Endothelial cell of coronary artery (primary cell): ENCODE data around the gene CNTROB. TPM values are rescaled to one million over a fixed set of nuclear protein-coding genes. Genes with fewer than 3 reads are reported as not detected.

Experiments
- total RNA-seq: library from RNA; depleted of rRNA; stranded (reverse); fragments of >200 nt; gene quantifications from 2 replicates; pipeline ENCODE4 v1.2.3, GENCODE V29; 2014

The CNTROB gene, protein sequence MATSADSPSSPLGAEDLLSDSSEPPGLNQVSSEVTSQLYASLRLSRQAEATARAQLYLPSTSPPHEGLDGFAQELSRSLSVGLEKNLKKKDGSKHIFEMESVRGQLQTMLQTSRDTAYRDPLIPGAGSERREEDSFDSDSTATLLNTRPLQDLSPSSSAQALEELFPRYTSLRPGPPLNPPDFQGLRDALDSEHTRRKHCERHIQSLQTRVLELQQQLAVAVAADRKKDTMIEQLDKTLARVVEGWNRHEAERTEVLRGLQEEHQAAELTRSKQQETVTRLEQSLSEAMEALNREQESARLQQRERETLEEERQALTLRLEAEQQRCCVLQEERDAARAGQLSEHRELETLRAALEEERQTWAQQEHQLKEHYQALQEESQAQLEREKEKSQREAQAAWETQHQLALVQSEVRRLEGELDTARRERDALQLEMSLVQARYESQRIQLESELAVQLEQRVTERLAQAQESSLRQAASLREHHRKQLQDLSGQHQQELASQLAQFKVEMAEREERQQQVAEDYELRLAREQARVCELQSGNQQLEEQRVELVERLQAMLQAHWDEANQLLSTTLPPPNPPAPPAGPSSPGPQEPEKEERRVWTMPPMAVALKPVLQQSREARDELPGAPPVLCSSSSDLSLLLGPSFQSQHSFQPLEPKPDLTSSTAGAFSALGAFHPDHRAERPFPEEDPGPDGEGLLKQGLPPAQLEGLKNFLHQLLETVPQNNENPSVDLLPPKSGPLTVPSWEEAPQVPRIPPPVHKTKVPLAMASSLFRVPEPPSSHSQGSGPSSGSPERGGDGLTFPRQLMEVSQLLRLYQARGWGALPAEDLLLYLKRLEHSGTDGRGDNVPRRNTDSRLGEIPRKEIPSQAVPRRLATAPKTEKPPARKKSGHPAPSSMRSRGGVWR
- total RNA-seq = 16.8 and 19.3 TPM in 2 replicates

DNA sequence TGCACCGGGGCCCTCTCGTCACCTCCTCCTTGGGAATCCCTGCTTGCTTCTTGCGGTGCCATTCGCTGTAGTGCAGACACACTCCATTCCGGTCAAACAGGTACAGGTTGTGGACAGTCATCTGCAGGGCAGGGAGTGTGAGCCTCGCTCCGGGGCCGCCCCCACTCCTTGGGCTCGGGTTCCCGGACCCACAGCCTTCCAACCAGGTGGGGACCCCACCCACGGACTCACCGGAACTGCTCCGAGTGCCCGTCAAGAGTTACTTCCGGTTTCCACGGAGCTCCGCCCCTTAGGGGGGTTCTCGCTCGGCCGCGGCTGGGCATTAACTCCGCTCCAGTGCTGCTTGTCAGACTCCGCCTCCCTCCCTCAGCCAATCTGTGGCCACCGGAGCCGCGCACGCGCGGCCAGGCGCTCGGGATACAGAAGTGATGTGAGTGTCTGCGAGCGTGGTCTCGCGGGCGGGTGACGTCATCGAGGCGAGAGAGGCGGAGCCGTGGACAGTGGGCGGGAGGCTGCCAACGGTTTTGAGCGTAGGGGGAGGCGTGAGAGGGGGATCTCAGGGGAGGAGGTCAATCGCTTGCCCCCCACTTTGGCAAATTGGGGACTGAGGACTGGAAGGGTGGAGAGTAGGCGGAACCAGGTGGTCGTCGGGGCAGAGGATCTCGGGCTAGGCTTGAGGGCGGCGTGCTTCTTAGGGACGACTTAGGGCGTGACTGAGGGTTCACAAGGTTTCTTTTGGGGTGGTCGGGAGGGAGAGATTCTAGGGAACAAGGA lies at the start of gene CNTROB, which contains the start of gene TRAPPC1:
CNTROB (plus strand) TSS at position 498 of the 774 bp plus-strand sequence. CDS start 874 bp downstream, outside the sequence.
TRAPPC1 (minus strand) TSS at position 238 of the 774 bp plus-strand sequence; CDS start at position 121, 117 bp downstream.

DNA sequence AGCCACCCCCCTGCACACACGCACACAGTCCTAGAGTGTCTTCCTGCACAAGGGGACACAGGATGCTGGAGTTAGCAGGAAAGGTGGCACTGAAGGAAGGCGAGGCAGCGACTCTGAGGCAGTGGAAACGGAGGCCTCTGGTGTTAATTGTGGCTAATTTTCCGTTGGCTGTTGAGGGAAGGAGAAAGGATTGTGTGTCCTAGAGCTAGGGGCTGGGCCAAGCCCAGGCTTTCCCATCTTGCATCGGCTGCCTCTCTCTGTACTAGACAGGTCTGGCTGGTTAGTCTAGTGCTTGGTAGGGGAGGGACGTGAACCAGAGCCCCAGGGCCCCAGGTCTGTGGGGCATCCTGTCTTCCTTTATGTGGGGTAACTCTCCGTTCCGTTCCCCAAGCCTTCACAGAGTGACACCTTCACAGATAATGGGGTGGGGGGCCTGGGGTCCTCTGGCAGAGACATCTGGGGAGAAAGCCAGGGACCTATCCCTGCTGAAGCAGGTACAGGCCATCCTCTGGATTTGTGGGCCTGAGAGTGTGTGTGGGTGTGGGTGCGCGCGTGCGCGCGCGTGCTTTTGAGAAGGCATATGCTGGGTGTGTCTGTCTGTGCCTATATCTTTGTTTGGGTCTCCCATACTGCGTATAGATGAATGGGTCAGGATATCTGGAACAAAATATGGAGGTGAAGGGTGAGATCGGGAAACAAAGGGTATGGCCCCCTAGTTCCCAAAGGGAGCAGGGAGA lies 43.7 kb upstream of the CNTROB start, which contains the start of gene CHD3:
CHD3 (plus strand) TSS at position 606 of the 737 bp plus-strand sequence. CDS start 212 bp downstream, outside the sequence.

DNA sequence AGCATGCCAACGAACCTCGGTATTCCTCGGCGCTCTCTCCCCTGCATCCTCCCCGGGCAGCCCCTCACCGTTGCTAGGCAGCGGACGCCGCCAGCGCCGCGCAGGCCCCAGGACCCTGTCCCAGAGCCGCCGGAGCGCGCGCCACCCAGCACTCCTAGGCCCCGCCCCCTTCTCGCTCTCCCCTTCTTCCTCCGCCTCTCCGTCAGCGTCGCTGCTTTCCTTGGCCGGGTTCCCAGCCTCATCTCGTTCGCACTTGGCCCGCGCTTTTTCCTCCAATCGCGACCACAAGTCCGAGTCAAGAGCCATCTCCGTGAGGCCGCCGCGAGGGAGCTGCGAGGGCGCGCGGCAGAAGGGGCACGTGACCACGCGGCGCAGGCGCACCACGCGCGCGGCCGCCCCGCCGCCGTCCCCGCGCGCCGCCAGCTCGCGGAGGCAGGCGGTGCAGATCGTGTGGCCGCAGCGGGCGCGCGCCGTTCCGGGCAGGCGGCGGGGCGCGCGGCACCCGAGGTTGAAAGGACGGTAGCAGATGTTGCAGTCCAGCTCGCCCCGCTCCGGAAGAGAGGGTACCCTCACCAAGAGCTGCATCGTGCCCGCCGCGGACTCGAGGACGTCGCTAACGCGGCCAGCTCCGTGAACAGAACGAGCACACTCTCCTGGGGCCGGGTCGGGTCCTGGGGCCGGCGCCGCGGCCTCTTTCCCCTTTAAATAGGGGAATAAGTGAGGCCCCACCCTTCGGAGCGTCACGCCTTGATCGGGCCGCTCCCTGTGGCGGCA lies 16.2 kb upstream of the CNTROB start, which contains the start of gene RNF227:
RNF227 (minus strand) TSS at position 679 of the 774 bp plus-strand sequence; CDS start at position 585, 94 bp downstream.

DNA sequence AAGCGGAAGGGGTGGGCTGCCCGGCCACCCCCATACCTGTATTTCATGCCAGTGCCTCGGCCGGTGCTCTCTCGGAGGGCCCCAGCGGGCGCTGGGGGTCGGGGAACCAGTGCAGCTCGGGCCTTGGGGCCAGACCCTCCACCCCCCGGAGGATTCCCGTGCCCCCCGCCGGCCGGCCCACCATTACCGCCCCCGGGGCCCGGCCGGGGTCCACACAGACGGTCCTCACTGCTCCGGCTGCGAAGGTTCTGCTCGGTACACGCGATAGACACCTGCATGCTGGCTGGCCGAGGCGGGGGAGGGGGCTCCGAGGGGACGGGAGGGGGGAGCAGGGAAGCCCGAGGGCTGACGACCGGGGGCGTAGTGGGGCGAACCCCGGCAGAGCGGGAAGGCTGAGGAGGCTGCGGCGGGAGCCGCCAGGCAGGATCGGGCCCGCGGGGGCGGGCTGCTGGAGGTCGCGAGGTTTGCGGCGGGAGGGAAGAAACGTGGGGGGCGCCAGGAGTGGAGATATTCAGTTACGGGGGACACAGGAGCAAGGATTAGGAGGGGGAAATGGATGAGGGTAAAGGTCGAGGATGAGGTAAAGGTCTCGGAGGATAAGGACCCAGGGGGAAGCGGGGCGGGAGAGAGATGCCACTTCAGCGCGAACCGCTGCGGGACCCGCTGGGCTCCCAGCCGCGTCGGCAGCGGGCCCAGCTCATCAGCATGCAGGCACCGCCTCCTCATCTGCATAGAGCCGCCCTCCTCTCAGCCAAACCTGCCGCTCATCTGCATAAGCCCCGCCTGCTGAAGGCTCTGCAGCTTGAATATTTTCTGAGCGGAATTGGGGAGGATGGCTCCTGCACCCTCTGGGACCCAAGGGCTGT lies 2.6 kb upstream of the CNTROB start, which contains the start of gene KCNAB3:
KCNAB3 (minus strand) TSS at position 699 of the 866 bp plus-strand sequence; CDS start at position 278, 421 bp downstream.

Other genes starting within 250 kb of the CNTROB start
- 38.8 and 50.1 TPM in 2 replicates for gene TP53, start 244.7 kb upstream of the CNTROB start, total RNA-seq
- gene WRAP53, start 243.7 kb upstream of the CNTROB start, total RNA-seq = 8.9 and 14.6 TPM in 2 replicates
- 0.38 and 0.81 TPM in 2 replicates for gene EFNB3, start 227.0 kb upstream of the CNTROB start, total RNA-seq
- gene DNAH2, start 214.5 kb upstream of the CNTROB start, total RNA-seq = 0.36 TPM in 1 of 2 replicates, not detected in the other
- 3.5 and 5.7 TPM in 2 replicates for gene KDM6B, start 98.0 kb upstream of the CNTROB start, total RNA-seq
- 10.5 and 12.0 TPM in 2 replicates for gene TMEM88, start 77.1 kb upstream of the CNTROB start, total RNA-seq
- gene NAA38, start 74.6 kb upstream of the CNTROB start, total RNA-seq = 122 and 163 TPM in 2 replicates
- gene CYB5D1, start 74.2 kb upstream of the CNTROB start, total RNA-seq = 7.6 and 8.4 TPM in 2 replicates
- gene CHD3, start 43.4 kb upstream of the CNTROB start, total RNA-seq = 202 and 233 TPM in 2 replicates
- 0.99 and 1.2 TPM in 2 replicates for gene RNF227, start 15.9 kb upstream of the CNTROB start, total RNA-seq
- 0.19 and 0.27 TPM in 2 replicates for gene KCNAB3, start 2.4 kb upstream of the CNTROB start, total RNA-seq
- gene TRAPPC1, start 260 bp upstream of the CNTROB start, total RNA-seq = 47.9 and 49.0 TPM in 2 replicates
- not detected in 2 replicates for gene GUCY2D, start 70.4 kb downstream of the CNTROB start, total RNA-seq
- gene ALOX15B, start 106.9 kb downstream of the CNTROB start, total RNA-seq = 0.19 TPM in 1 of 2 replicates, not detected in the other
- not detected in 2 replicates for gene ALOX12B, start 155.5 kb downstream of the CNTROB start, total RNA-seq
- not detected in 2 replicates for gene ALOXE3, start 186.3 kb downstream of the CNTROB start, total RNA-seq
- 0.09 TPM in 2 replicates for gene HES7, start 191.9 kb downstream of the CNTROB start, total RNA-seq
- 5.0 and 14.2 TPM in 2 replicates for gene PER1, start 220.2 kb downstream of the CNTROB start, total RNA-seq
- 3.0 and 5.7 TPM in 2 replicates for gene VAMP2, start 230.7 kb downstream of the CNTROB start, total RNA-seq
- gene TMEM107, start 244.2 kb downstream of the CNTROB start, total RNA-seq = 11.6 and 26.7 TPM in 2 replicates